ENCODE results near the gene CLVS2. TPM values are rescaled to one million over a fixed set of nuclear protein-coding genes. Genes with fewer than 3 reads are reported as not detected.

Gene CLVS2
- total and polyA plus RNA-seq, 4 donors: 0.25 TPM; not detected in 3

Other genes starting within 250 kb of the CLVS2 start
- gene FABP7, start 216.5 kb upstream of the CLVS2 start, total RNA-seq: not detected
- not detected for gene FABP7, start 216.5 kb upstream of the CLVS2 start, polyA plus RNA-seq
- gene SMPDL3A, start 207.0 kb upstream of the CLVS2 start, total RNA-seq: 10 to 100 TPM; 17.3 to 27.4 TPM
- gene SMPDL3A, start 207.0 kb upstream of the CLVS2 start, polyA plus RNA-seq: 10 to 100 TPM; 37.3 to 61.4 TPM

Data from liver (tissue), 4 donors.